ENCODE data around the gene IPO11.

IPO11 gene

GRCh38 chr5:62640446-62640845 is 227.9 kb downstream of the IPO11 start:
- DNase-seq (ENCODE audit: low read depth) = no peak
- no peak overlapping the region for H3K4me3 ChIP-seq (ENCODE audit: low read length)
- TF ChIP-seq CTCF (IDR thresholded peaks at IDR 0.05; ENCODE audit: insufficient read depth, low read depth, low read length, missing control alignments) = no peak

- no peak for DNase-seq (ENCODE audit: low read depth)
- TF ChIP-seq CTCF (IDR thresholded peaks at IDR 0.05; ENCODE audit: insufficient read depth, low read depth, low read length, missing control alignments) = no peak
- H3K4me3 ChIP-seq (ENCODE audit: low read length) = no peak overlapping the region
Measured at GRCh38 chr5:62642468-62642867, 229.9 kb downstream of the IPO11 start.

- no peak overlapping the region for H3K4me3 ChIP-seq (ENCODE audit: low read length)
- DNase-seq (ENCODE audit: low read depth) = no peak
- TF ChIP-seq CTCF (IDR thresholded peaks at IDR 0.05; ENCODE audit: insufficient read depth, low read depth, low read length, missing control alignments) = no peak
Measured at GRCh38 chr5:62643556-62644451, 231.2 kb downstream of the IPO11 start.

- no peak for DNase-seq (ENCODE audit: low read depth)
- no peak overlapping the region for H3K4me3 ChIP-seq (ENCODE audit: low read length)
- no peak for TF ChIP-seq CTCF (IDR thresholded peaks at IDR 0.05; ENCODE audit: insufficient read depth, low read depth, low read length, missing control alignments)
Measured at GRCh38 chr5:62645223-62645622, 232.7 kb downstream of the IPO11 start.

GRCh38 chr5:62647241-62647640 is 234.7 kb downstream of the IPO11 start:
- no peak for TF ChIP-seq CTCF (IDR thresholded peaks at IDR 0.05; ENCODE audit: insufficient read depth, low read depth, low read length, missing control alignments)
- no peak for DNase-seq (ENCODE audit: low read depth)

GRCh38 chr5:62649025-62649424 is 236.5 kb downstream of the IPO11 start:
- no peak for DNase-seq (ENCODE audit: low read depth)
- no peak overlapping the region for H3K4me3 ChIP-seq (ENCODE audit: low read length)
- no peak for TF ChIP-seq CTCF (IDR thresholded peaks at IDR 0.05; ENCODE audit: insufficient read depth, low read depth, low read length, missing control alignments)

More at GRCh38 chr5:62647241-62647640, 234.7 kb downstream of the IPO11 start:
- H3K4me3 ChIP-seq (ENCODE audit: low read length) = no peak overlapping the region

Data from epithelial cell of esophagus (primary cell).